Ecto neural progenitor cell (in vitro differentiated cells): ENCODE results near the gene IFRD1.
"Not testable (repeated sequence)": the region's sequence is repeated elsewhere in the genome, so short reads cannot be mapped to it uniquely, and the experiment has no call there.

Experiments used
- DNase-seq: peaks from one replicate; pipeline ENCODE4 v3.0.0-alpha.2; 2018; ENCODE audit warnings: low spot score

IFRD1 gene

DNA sequence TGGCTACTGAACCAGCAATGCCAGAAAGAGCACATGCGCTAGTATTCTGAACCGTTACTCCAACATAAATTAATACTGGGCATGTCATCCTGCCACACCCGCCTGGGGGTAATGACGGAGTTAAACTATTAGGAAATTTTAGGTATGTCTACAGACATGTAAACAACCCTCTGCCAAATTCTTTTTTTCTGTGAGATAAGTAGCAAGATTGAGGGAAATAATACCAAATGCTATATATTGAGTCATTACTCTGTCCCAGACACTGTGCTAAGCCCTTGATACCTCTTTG, 37.9 kb downstream of the IFRD1 start:
- no peak for DNase-seq

DNA sequence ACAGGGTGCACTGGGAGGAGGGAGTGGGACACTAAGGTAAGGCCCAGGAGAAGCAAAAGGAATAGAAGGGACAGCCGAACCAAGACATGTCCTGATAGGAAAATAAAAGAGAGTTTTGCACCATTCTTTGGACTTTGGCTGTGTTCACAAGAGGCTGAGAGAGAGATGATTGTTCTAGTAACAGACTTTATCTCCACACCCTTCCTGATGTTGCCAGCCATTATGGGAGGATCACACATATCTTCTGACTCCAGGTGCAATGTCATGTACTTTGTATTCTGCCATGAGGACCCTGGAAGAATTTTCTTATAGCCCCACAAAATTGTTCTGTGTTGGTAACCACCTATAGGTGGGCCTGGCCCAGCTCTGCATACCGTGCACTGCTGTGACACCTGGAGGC, 41.9 kb downstream of the IFRD1 start:
- DNase-seq: no peak

DNA sequence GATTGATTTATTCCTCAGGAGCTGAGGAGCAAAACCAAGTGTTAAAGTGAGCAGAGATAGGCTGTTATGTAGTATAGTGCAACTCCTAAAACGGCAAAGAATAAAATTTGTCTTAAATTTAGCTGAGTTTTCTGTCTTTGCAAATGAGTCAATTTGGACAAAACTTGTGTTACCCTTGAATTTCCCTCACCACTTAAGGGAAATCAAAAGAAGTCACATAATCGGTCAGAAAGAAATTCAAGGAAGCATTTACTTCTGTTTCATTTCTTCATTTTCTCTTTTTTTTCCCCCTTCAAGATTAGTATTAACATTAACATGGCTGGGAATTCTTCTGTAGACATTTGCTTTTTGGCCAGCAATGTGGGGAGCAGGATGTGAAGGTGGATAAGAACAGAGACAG, 44.4 kb downstream of the IFRD1 start:
- DNase-seq: no peak

DNA sequence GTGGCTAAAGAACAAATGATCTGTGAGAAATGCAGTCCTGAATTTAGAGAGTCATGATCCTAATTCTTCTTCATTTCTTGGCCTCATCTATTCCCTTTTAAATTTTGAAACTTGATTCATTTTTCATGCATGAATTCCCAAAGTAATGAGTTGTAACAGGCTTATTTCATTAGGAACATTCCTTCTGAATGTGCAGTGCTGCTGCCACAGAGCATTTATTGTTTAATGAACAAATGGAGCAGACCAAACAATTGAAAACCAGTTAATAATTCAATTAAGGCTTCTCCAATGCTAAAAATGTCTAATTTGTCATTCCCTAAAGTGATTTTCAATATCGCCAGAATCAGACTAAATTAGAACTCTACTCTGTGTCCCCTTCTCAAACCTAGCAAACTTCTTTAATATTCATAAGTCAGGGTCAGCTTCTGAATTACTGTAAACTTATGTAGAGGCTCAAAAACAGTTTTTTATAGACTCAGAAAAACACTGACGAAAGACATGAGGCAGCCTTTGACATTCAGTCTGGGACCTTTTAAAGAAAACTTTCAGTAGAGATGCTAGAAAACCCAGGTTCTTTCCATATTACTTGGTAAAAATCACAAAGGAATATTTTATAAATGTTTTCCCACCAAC, 45.0 kb downstream of the IFRD1 start:
- DNase-seq: no peak

DNA sequence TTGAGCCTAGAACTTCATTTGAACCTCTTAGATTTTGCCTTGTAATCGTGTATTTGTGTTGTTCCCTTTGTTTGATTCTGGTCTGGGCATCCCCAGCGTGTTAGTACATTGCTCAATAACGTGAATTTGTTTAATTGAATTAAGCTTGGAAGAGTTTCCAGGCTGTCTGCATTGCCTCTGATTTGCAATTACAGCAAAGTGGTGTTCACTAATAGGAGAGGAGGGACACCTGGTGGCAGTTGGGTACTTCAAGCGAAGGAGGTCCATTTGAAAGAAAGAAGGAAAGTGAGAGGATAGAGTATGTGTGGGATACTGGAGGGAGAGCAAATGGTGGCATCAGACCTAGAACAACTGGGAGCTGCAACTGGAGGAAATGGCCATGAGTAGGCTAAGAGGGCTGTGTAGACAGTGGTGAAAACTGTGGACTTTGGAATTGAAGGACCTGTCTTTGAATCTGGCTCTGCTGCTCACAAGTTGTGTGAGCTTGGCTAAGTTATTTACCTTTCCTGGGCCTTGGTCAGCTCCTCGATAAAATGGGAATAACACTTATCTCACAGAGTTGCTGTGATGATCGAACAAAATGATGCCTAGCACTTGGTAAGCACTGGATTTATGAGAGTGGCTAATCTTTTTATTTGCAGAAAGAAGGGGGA, 45.7 kb downstream of the IFRD1 start:
- no peak for DNase-seq

DNA sequence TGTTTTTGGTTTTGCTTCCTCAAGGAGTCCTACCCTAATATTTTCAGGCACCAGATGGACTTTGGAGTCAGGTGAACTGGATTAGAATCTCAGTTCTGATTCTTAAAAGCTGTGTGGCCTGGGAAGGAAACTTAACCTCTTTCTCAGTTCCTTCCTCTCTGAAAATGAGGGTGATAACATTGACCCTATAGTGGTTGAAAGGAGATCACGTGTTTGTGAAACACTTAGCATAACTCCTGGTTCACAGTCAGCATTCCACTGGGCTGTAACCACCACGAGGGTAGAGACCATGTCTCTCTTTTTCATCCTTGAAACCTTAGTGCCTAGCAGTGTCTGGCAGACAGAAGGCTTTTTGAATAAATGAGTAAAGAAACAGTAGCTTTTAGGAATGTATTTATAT, 47.2 kb downstream of the IFRD1 start:
- DNase-seq: peak; percentile 7

DNA sequence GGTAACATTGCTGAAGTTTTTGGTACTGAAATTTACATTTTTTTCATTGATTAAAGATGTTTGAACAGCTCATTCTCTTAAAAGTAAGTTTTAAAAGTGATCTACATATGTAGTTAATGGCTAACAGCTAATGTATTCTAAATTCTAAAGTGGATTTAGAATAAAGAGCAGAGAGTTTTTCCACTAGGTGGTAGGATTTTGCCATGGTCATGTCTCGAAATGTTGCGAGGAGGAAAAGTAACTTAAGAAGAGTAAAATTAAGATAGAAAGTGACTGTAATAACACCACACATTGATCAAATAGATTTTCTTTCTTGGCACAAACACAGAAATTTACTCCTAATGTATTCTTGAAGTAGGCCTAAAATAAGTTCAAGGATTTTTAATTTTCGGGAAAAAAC, 50.4 kb downstream of the IFRD1 start:
- DNase-seq: no peak

DNA sequence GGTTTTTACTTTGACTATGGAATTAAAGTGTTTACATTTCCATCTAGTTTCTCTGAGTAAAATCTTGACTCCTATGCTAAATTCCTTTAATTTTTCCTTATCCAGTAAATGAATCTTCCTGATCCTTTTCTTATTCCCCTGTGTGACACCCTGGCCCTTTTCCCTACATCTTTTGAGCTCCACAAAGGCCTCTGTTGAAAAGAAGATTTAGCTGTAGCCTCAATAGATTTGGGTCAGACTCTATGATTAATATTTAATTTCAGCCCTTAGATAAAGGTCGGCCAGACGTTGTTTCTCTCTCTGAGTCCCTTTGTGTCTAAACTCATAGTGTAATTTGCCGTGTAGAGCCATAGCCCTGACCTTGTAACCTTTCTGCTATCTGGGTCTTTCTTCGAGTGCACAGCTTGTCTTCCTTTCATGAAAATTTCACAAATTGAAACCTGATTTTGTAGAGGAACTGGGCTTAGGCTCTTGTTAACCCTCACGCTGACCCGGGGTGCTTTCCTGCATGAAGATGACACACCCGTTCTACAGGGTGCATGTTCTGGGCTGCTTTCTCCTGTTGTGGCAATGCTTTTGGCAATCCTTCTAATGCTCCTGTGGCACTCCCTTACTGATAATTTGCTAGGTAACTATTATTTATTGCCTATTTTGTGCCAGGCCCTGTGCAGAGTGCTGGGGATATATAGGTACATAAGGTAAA, 51.7 kb downstream of the IFRD1 start:
- no peak for DNase-seq

DNA sequence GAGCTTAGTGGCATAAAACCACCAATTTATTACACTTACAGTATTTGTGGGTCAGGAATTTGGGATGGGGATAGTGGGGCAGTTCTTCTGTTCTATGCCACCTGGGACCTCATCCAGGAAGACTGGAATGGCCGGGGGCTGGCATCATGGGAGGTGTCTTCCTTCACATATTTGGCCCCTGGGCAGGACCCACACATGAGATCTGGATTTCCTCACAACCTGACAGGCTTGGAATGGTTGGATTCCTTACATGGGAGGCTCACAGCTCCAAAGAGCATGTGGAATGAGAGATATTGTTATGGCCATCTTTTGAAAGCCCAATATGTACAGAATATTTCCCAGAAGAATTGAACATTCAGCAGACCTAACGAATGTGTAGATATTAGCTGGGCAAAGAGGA, 52.4 kb downstream of the IFRD1 start:
- no peak for DNase-seq

DNA sequence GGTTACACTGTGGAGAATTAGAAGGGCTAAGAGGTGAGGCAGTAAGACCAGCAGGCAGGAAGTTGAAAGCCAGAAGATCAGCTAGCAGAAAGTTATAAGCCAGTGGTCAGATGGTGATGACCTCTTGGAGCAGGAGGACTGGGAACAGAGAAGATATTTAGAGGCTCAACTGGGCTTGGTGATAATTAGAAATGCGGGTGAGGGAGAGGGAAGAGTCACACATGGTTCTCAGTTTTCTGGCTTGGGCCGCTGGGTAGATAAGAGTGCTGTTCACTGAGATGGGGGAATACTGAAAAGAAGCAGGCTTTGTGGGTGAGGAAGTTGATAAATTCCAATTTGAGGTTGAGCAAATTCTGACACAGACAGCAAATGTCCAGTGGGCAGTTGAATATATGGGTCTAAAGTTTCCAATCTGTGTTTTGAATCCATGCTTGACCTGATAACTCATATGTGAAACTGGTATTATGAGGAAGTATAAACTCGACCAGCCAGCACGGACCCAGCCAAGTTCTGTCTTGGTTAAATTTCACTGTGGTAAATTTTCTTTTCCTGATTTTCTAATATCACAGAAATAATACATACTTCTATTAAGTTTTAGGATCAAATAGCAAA, 53.2 kb downstream of the IFRD1 start:
- DNase-seq: no peak

DNA sequence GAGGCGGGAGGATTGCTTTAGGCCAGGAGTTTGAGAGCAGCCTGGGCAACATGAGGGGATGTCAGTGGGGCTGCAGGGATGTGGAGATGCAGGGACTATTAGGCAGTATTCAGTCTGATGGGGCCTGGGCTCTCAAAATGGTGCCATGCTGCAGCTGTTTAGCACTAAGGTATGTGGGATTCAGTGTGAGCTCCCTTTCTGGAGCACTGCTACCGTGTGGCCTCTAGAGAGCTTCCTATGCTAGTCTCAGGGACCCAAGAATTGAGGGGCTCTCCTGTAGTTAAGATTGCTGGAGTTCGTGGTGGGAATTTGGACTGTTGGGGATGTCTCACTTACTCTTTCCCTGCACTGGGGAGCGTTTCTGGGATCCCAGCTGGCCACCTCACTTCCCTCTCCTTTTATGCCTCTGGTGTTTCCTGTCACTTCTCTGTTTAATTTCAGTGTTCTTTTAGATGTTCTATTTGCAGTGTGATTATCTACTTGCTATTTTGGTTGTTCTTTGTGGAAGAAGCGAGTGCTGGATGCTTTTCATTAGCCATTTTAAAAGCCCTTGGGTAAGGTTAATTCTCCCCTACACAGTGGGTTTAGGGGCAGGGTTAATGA, 53.9 kb downstream of the IFRD1 start:
- no peak for DNase-seq

DNA sequence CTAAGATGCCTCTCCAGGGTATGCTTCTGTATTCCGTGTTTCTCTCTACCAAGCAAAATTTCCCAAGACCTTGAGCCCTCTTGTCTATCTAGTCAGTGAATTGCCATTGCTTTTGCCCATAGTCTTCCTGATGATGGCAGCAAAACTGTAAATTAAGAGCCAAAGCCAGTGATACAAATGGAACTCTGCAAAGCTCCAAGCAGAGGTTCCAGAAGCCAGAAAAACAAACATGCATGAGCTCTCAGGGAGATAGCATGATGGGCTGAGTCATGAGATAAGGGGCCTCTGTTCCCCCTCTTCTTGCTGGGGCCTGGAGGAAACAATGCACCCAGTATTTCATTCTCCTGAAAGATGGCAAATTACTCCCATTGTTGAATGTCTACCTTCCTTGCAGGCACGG, 55.2 kb downstream of the IFRD1 start:
- DNase-seq: no peak

DNA sequence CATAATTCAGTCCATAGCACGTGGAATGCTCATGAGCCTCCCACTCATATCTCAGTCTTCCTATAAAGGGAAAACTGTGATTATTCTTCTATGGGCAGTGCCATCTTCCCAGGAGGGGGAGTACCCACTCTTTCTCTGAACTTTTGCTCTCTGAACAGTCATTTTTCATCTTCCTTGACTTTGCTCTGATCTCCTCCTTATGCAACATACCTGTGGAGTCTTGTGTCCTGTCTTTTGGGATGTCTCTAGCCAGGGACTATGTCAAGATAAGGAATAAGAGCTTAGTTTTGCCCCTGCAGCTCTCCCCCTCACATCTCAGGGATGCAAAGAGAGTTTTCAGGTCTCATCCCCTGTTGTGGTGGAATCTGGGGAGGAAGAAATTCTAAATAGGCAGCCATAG, 58.1 kb downstream of the IFRD1 start:
- DNase-seq: no peak

DNA sequence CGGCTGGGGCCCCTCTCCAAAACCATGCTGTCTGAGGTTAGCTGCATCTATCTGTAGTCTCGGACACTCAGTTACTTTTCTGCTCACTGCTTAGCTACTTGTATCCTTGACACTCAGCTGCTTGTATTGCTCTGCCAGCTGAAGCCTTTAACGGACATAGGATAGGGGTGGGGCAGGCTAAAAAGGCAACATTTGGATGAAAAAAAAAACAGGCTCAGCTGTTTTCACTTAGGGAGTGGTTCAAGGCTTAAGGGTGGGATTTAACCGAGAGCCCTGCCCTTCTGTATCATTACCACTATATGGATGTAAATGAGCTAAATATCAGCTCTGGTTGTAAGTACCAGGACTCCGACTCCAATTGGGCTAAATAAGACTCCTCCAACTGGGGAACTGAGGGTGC, 59.1 kb downstream of the IFRD1 start:
- DNase-seq: no peak

DNA sequence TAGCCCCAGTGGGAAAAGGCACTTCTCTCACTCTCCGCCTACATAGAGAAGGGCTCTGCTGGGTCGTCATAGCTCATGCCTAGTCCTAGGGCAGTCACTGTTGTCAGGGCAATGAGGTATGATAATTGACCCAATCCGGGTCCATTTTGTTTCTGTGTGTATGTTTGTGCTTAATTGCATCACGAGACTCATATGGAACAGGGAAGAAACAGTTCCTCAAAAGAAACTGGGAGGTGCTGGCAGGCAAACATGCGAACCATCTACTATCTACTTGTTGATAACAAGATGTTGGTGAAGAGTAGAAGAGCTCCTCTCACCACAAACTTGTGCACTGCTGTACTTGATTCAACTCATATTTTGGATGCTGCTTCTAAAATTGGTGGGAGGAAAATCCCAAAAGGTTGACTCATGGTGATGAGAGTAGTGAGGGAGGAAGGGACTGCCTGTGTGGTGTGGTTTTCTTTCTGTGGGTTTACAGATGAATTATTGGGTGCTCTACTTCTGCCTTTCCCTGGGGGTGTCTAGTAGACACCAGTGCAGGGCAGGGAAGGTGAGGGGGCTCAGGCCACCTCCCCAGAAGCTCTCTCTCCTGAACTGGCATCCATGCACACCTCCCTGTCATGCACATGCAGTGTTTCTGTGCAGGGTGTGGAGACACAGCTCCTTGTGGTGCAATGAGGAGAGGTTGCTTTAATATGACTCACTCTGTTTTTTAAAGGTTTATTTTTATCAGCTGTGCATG, 59.9 kb downstream of the IFRD1 start:
- DNase-seq: no peak

DNA sequence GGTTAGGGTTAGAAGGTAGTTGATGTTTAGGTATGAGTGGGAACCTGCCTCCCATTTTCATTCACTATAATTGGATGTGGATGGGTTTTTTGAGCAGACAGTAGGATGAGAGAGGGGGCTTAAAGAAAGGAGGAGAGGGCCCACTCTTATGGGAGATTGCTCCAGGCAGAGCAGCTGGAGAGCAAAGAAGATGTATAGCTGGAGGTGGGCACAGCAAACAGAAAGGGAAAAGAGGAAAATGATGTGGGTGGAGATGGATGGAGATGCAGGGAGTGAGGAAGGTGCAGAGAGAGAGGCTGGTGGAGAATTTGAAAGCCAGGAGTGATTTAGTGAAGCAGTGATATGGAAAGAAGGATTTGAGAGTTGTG, 60.5 kb downstream of the IFRD1 start:
- no peak for DNase-seq

DNA sequence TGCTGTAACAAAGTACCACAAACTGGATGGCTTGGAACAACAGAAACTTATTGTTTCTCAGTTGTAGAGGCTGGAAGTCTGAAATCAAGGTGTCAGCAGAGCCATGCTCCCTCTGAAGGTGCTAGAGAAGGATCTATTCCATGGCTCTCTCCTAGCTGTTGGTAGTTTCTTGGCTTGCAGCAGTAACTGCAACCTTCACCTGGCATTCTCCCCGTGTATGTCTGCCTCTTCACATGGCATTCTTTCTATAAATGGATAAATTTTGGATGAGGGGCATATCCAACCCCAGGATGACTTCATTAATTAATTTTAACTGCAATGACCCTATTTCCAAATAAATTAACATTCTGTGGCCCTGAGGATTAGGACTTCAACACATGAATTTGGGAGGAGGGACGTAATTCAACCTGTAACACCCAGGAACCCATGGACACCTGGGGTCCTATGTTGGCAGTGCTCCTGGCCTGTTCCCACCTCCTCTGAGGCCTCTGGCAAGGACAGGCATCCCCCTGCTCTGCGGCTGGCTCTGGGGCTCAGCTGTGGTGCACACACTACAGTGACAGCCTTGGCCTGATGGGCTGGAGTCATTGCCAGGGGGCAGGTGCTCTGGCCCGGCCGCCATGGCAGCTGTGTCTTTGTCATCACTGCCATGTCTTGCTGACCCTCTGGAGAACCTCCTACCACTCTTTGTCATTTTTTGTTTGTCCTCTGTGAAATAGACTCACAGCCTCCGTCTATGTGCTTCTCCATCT, 61.4 kb downstream of the IFRD1 start:
- DNase-seq: no peak

DNA sequence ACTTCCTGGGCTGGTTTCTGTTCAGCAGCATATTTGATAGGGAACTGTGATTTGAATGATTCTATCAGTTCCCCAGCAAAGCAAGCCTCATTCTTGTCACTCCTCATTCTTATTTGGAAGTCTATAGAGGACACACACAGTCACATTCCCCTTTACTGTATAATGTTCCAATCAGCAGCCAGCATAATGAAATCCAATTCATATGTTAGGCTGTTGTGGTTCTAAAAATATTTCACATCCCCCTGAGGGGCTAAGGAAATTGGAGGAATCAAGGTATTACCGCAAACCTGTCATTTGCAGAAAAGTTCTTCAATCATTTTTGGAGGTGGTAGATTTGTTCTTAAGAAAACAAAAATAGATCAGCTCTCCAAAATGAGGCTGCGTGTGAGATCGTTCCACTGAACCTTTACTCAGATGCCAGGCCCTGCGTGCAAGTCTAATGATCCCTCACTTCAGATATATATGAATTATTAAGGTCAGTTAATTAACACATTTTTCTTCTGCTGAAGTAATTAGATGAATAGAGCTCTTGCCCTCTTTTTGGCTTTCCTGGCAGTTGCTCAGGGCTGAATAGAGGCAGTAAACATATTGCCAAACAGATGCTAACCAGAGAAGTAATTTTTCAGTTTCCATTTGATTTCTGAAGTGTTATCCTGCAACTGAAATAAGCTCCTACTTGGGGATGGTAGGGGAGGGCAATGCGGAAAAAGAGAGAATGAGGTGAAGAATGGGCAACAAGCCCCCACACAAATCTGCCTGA, 62.4 kb downstream of the IFRD1 start:
- no peak for DNase-seq

DNA sequence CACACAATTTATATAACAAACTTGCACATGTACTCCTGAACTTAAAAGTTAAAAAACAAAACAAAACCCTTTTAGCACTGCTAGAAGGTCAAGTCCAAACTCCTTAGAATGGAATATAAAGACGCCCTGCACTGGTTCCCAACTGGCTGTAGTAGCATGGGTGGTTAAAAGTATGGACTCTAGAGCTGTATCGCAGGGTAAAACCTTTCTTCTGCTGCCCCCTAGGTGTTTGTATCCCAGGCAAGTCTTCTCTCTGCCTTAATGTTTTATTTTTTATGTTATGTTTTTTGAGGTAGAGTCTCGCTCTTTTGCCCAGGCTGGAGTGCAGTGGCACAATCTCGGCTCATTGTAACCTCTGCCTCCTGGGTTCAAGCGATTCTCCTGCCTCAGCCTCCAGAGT, 65.7 kb downstream of the IFRD1 start:
- DNase-seq: no peak

DNA sequence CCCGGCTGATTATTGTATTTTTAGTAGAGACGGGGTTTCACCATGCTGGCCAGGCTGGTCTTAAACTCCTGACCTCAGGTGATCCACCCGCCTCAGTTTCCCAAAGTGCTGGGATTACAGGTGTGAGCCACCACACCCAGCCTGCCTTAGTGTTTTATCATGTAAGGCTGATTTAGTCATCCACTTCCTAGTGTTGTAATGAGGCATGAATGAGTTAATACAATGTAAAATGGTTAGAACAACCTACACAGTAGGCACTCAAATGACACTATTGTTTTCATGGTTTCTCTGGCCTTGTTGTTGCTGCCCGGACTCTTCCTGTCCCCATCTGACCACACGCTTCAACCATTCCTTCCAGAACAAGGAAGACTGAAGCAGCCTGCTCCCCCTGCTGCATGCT, 66.2 kb downstream of the IFRD1 start:
- not testable (repeated sequence) for DNase-seq

DNA sequence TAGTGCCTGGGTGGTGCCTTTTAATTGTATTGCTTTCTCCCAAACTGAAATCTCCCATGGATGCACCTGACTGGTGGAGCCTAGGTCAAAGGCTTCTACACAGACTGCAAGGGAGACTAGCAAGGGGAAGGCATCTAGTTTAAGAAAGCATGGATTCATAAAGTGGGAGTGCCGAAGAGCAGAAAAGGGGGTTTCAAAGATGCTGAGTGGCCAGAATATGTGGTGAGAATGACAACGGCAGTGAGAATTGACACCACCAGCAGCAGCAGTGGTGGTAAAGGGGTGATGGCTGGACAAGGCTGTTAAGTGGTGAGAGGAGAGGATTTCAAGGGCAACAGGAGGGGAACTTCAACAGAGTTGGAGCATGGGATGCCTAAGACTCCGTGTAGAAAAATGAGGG, 67.2 kb downstream of the IFRD1 start:
- DNase-seq: no peak
